Esophagus muscularis mucosa (tissue), 4 donors: ENCODE results near the gene EPHB3. TPM values are rescaled to one million over a fixed set of nuclear protein-coding genes. Genes with fewer than 3 reads are reported as not detected.

Source experiments
- DNase-seq: peaks from one replicate; pipeline ENCODE4 v3.0.0-alpha.2; 2017; ENCODE audit errors: extremely low spot score
- H3K27ac ChIP-seq, 4 donors: fragments of 200-600 bp; sonication (generic); replicated peaks in 1 of 4; 1 replicate in 3 of 4; 2 replicates in 1 of 4; pipeline ENCODE4 v1.5.1; 2016 to 2019; ENCODE audit warnings: mild to moderate bottlenecking in 1 of 4
- H3K27me3 ChIP-seq, 4 donors: fragments of 200-600 bp; sonication (generic); one replicate each; pipeline versions ENCODE4 v1.5.1 to v1.6.0; 2016 to 2019
- H3K36me3 ChIP-seq, 4 donors: fragments of 200-600 bp; sonication (generic); one replicate each; pipeline ENCODE4 v1.5.1; 2016 to 2019
- H3K4me1 ChIP-seq, 4 donors: fragments of 200-600 bp; sonication (generic); one replicate each; pipeline ENCODE4 v1.5.1; 2016 to 2019
- H3K4me3 ChIP-seq, 4 donors: fragments of 200-600 bp; sonication (generic); 1 replicate in 2 of 4; 2 replicates in 2 of 4; pipeline ENCODE4 v1.5.1; 2016 to 2019; ENCODE audit warnings: mild to moderate bottlenecking in 4 of 4, moderate library complexity in 1 of 4
- H3K9me3 ChIP-seq, 4 donors: fragments of 200-600 bp; sonication (generic); 1 replicate in 3 of 4; 2 replicates in 1 of 4; pipeline ENCODE4 v1.5.1; 2016 to 2019
- EP300 ChIP-seq: sonication (generic); formaldehyde crosslinking; IDR thresholded peaks from one replicate; pipeline ENCODE4 v1.6.1; 2017; ENCODE audit warnings: antibody characterized with exemption
- POLR2A ChIP-seq: fragments of 450-650 bp; IDR thresholded peaks from one replicate; pipeline ENCODE4 v1.6.1; 2017; ENCODE audit warnings: antibody characterized with exemption, moderate library complexity, mild to moderate bottlenecking, low read depth
- POLR2AphosphoS5 ChIP-seq, 2 donors: sonication (generic); formaldehyde crosslinking; IDR thresholded peaks; one replicate each; pipeline ENCODE4 v1.6.1; 2017; ENCODE audit warnings: antibody characterized with exemption in 2 of 2
- whole genome bisulfite sequencing: methylation state at CpG from one replicate; pipeline ENCODE4 v1.1.5; 2018; 5-methylcytosine and 5-hydroxymethylcytosine counted together
- intact Hi-C: fragments of 100-400 bp; cut with DNase I; formaldehyde crosslinking; loops from one replicate; pipeline ENCODE4 v1.15.1; 2023
- total RNA-seq, 4 donors: library from RNA; depleted of rRNA; stranded (reverse); fragments of >200 nt; gene quantifications; one replicate each; pipeline versions ENCODE4 v1.1.0 to v1.2.1, GENCODE V29; 2016
- TF ChIP-seq, protein P1 (sequence below), 3 experiments: fragments of 200-600 bp in 2 of 3; fragments of 450-650 bp in 1 of 3; sonication (generic) in 2 of 3; IDR thresholded peaks; one replicate each; pipeline ENCODE4 v1.5.1; 2017 to 2019; ENCODE audit warnings: antibody characterized with exemption in 3 of 3, mild to moderate bottlenecking in 2 of 3, moderate library complexity in 1 of 3

Gene EPHB3
- total RNA-seq, 4 donors from 2014 or later = 1.5 to 6.1 (median 3.5) TPM

DNA sequence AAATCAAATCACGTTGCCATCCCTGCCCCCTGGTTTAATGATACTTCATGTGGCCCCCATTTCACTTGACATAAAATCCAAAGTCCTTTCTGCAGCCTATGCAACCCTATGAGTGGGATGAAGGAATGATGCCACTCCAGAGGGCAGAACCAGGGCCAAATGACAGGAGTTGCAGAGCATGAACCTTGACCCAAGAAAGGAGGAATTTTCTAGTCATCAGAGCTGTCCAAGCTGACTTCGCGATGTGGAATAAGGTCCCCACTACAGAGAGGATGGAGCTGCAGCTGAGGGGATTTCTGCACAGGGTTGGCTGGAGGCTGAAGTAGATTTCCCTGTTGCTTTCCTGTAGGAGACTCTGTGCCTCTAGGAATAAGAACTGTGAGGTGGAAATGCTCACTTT, 15.8 kb upstream of the EPHB3 start:
- H3K36me3 ChIP-seq = no peaks in the 10 kb centered on the region
- TF ChIP-seq, protein P1, sequence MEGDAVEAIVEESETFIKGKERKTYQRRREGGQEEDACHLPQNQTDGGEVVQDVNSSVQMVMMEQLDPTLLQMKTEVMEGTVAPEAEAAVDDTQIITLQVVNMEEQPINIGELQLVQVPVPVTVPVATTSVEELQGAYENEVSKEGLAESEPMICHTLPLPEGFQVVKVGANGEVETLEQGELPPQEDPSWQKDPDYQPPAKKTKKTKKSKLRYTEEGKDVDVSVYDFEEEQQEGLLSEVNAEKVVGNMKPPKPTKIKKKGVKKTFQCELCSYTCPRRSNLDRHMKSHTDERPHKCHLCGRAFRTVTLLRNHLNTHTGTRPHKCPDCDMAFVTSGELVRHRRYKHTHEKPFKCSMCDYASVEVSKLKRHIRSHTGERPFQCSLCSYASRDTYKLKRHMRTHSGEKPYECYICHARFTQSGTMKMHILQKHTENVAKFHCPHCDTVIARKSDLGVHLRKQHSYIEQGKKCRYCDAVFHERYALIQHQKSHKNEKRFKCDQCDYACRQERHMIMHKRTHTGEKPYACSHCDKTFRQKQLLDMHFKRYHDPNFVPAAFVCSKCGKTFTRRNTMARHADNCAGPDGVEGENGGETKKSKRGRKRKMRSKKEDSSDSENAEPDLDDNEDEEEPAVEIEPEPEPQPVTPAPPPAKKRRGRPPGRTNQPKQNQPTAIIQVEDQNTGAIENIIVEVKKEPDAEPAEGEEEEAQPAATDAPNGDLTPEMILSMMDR (IDR thresholded peaks at IDR 0.05) = no peak
- TF ChIP-seq POLR2A (no peak), POLR2AphosphoS5 (IDR thresholded peaks at IDR 0.05) (no peak), EP300 (no peak)
- H3K27ac ChIP-seq = no peak overlapping the region
- intact Hi-C loops = loop anchor here (10.0 kb wide), 1 partner anchor 171 kb away; the partner anchor contains the start of gene THPO
- H3K27me3 ChIP-seq = peaks cover 0 to 44% (median 5%) of the 10 kb centered on the region in 4 donors
- H3K9me3 ChIP-seq = no peaks in the 10 kb centered on the region
- H3K4me3 ChIP-seq = no peak overlapping the region
- peaks cover 4 to 9% (median 7%) of the 10 kb centered on the region in 4 donors for H3K4me1 ChIP-seq
- 74% methylated on average over 3 of the region's 3 CpGs for WGBS
- DNase-seq = no peak

DNA sequence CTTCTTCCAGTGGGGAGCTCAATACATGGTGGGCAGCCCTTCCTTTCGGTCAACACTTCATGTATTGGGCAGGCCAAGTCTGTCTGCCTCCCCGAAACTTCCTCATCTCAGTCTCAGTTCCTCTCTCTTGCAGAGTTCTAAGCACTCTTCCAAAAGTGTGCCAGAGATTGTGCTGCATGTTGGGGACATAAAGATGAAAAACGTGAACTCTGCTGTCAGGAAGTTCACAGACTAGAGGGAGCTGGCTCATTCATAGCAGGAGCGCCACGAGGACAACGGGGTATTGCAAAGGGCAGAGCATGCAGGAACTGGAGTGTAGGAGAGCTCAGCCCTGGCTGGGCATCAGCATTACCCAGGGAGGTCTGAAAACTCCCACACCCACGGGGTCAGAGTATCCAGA, 15.3 kb upstream of the EPHB3 start:
- Histone ChIP-seq H3K27me3 (peaks cover 0 to 44% (median 3%) of the 10 kb centered on the region in 4 donors), H3K4me3 (no peak overlapping the region), H3K9me3 (no peaks in the 10 kb centered on the region), H3K27ac (no peak overlapping the region), H3K4me1 (peaks cover 4 to 9% (median 7%) of the 10 kb centered on the region in 4 donors), H3K36me3 (no peaks in the 10 kb centered on the region)
- WGBS = 73% methylated on average over 7 of the region's 7 CpGs
- no peak for TF ChIP-seq POLR2A
- no peak for TF ChIP-seq POLR2AphosphoS5 (IDR thresholded peaks at IDR 0.05)
- TF ChIP-seq EP300 = no peak
- no peak for DNase-seq
- intact Hi-C loops = loop anchor here (10.0 kb wide), 1 partner anchor 171 kb away; the partner anchor contains the start of gene THPO

DNA sequence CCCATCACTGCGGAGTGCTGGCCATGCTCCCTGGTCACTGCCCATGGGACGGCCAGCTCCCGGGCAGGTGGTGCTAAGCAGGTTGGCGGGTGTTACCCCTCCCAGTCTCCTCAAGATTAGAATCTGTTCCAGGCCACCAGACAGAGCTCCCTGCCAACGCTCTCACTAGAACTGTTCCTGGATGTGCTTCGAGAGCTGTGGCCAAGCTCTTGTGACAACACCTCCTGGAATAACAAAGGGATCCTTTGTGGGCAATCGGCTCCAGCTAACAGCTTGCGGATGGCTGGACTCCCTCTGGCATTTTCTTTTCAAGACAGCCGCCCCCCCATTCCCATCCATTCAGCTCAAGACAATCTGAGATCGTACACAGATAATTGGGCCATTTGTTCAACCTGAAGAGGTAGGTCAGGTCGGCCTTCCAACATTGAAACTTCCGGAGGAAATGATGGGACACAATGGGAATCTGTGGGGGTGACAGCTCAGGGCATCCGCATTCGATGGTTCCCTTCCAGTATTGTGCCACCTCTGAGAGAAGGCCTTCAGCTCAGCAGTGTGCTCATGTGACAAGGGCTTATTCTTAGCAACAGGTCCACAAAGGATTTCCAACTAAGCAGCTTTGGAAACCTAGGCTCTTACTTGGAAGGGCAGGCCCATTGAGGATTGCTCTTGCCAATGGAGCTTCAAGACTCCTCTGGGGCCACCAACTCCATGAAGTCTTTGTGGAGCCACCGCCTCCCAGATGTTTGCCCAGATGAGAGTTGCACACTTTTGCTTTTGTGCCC, 11.6 kb upstream of the EPHB3 start:
- no peak overlapping the region for H3K27ac ChIP-seq
- intact Hi-C loops = loop anchor here (10.0 kb wide), 1 partner anchor 175 kb away; the partner anchor contains the start of gene THPO
- H3K9me3 ChIP-seq = no peaks in the 10 kb centered on the region
- no peaks in the 10 kb centered on the region for H3K36me3 ChIP-seq
- H3K4me3 ChIP-seq = no peak overlapping the region
- DNase-seq = no peak
- H3K4me1 ChIP-seq = no peaks in the 10 kb centered on the region
- peaks cover 0 to 31% (median 0%) of the 10 kb centered on the region in 4 donors for H3K27me3 ChIP-seq
- TF ChIP-seq, protein P1 (IDR thresholded peaks at IDR 0.05) = no peak
- TF ChIP-seq EP300 = no peak
- TF ChIP-seq POLR2AphosphoS5 (IDR thresholded peaks at IDR 0.05) = no peak
- no peak for TF ChIP-seq POLR2A
- 76% methylated on average over 15 of the region's 15 CpGs for WGBS

DNA sequence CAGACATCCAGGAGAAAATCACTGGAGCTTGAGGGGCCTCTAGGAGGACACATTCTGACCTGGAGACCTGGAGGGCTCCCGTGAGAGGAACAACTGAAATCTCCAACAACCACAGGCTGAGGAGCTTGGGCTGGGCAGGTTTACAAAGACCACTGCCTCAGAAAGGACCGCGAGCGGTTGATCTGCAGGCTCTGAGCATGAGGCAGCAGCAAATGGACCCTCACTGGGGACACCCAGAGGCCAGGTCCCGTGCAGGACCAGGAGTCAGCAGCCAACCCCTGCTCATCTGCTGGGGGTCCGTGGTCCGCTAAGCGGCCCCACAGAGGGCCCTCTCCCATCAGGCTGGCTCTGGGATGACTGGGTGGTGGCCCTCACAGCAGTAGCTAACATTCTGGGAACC, 10.5 kb upstream of the EPHB3 start:
- 96% methylated on average over 8 of the region's 8 CpGs for WGBS
- Histone ChIP-seq H3K27ac (no peak overlapping the region), H3K4me1 (no peaks in the 10 kb centered on the region), H3K27me3 (peaks cover 0 to 31% (median 0%) of the 10 kb centered on the region in 4 donors), H3K9me3 (no peaks in the 10 kb centered on the region), H3K36me3 (no peaks in the 10 kb centered on the region), H3K4me3 (no peak overlapping the region)
- intact Hi-C loops = no loop called here
- no peak for DNase-seq
- TF ChIP-seq, protein P1 (IDR thresholded peaks at IDR 0.05) = no peak
- no peak for TF ChIP-seq POLR2AphosphoS5 (IDR thresholded peaks at IDR 0.05)
- TF ChIP-seq POLR2A = no peak
- no peak for TF ChIP-seq EP300

DNA sequence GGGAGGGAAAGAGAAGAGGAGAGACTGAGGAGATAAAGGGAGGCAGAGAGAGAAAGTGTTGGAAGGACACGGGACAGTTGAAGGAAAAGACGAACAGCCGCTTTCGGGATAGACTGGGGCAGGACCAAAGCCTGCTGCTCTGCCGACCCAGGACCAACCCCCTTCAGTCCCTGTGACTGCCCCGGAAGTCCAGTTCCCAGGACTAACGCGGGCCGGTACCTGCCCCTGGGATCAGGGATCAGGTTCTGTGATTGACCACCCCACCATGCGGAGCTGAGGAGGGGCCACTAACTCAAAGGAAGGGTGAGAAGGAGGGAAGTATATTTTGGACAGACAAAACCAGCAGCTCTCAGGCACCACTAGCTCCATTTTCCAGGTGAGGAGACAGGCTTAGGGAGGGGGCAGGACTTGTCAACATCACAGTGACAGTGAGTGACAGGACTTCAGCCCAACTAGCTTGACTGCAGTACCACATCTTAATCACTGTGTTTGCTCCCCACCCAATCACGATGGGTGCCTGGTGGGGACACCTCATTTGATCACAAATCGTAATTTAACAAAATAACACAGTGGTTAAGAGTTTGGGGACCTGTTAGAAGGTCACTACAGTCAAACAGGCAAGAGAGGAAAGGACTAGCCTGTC, 9.8 kb upstream of the EPHB3 start:
- H3K27me3 ChIP-seq = peaks cover 0 to 31% (median 0%) of the 10 kb centered on the region in 4 donors
- H3K4me3 ChIP-seq = no peak overlapping the region
- no peaks in the 10 kb centered on the region for H3K36me3 ChIP-seq
- intact Hi-C loops = no loop called here
- H3K4me1 ChIP-seq = peaks cover 0 to 3% (median 0%) of the 10 kb centered on the region in 4 donors
- no peak for TF ChIP-seq POLR2AphosphoS5 (IDR thresholded peaks at IDR 0.05)
- TF ChIP-seq POLR2A = no peak
- TF ChIP-seq, protein P1 (IDR thresholded peaks at IDR 0.05) = no peak
- TF ChIP-seq EP300 = no peak
- no peaks in the 10 kb centered on the region for H3K9me3 ChIP-seq
- no peak overlapping the region for H3K27ac ChIP-seq
- WGBS = 84% methylated on average over 12 of the region's 12 CpGs
- no peak for DNase-seq
